ENCODE results near the gene SMIM11. TPM values are rescaled to one million over a fixed set of nuclear protein-coding genes. Genes with fewer than 3 reads are reported as not detected.
"Not testable (repeated sequence)": the region's sequence is repeated elsewhere in the genome, so short reads cannot be mapped to it uniquely, and the experiment has no call there.

SMIM11 gene
- total RNA-seq, 1 donor from 2014 or later = 1.6 TPM

DNA sequence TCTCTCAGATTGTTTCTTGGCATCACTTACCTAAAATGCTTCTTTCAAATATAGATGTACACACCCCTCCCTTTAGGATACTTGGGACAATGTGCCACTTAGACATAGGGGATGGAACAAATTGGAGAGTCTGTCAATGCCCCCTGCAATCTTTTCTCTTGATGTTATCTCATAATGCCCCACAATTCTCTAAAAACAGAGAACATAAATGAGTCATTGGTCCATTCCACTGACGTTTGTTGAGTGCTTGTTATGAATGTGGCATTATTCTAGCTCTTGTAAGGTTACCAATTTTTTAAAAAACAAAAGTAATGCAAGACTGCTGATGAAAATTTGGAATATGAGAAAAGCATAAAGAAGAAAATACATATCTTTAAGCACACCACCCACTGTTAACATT is 5.6 kb upstream of the SMIM11 start:
- H3K36me3 ChIP-seq (ENCODE audit: insufficient read depth, low read length) = no peaks in the 10 kb centered on the region
- no peaks in the 10 kb centered on the region for H3K79me2 ChIP-seq (ENCODE audit: insufficient read depth, low read length)
- DNase-seq (ENCODE audit: low read depth) (no peak), FAIRE-seq (no peak)
- H3K27ac Mint-ChIP-seq (ENCODE audit: unreplicated experiment) = no peak overlapping the region
- H3K9ac ChIP-seq (ENCODE audit: low read length) = no peak overlapping the region
- no peaks in the 10 kb centered on the region for H3K9me3 ChIP-seq (ENCODE audit: insufficient read depth, low read depth, low read length)
- TF ChIP-seq, protein P1, sequence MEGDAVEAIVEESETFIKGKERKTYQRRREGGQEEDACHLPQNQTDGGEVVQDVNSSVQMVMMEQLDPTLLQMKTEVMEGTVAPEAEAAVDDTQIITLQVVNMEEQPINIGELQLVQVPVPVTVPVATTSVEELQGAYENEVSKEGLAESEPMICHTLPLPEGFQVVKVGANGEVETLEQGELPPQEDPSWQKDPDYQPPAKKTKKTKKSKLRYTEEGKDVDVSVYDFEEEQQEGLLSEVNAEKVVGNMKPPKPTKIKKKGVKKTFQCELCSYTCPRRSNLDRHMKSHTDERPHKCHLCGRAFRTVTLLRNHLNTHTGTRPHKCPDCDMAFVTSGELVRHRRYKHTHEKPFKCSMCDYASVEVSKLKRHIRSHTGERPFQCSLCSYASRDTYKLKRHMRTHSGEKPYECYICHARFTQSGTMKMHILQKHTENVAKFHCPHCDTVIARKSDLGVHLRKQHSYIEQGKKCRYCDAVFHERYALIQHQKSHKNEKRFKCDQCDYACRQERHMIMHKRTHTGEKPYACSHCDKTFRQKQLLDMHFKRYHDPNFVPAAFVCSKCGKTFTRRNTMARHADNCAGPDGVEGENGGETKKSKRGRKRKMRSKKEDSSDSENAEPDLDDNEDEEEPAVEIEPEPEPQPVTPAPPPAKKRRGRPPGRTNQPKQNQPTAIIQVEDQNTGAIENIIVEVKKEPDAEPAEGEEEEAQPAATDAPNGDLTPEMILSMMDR (IDR thresholded peaks at IDR 0.05; ENCODE audit: insufficient read depth, low read depth, low read length) = no peak
- no peak for TF ChIP-seq EZH2 (IDR thresholded peaks at IDR 0.05; ENCODE audit: insufficient read depth, low read length)
- H4K20me1 ChIP-seq (ENCODE audit: insufficient read depth, low read length) = no peaks in the 10 kb centered on the region
- H3K27ac ChIP-seq (ENCODE audit: low read depth, low read length) = no peak overlapping the region
- H2AFZ ChIP-seq (ENCODE audit: low read depth, low read length) = no peak overlapping the region
- no peaks in the 10 kb centered on the region for H3K4me1 Mint-ChIP-seq (ENCODE audit: low read depth, unreplicated experiment)
- H3K4me3 Mint-ChIP-seq (ENCODE audit: unreplicated experiment) = no peak overlapping the region
- no peaks in the 10 kb centered on the region for H3K36me3 Mint-ChIP-seq (ENCODE audit: low read depth, unreplicated experiment)
- no peak overlapping the region for H3K4me3 ChIP-seq (ENCODE audit: insufficient read depth, low read depth, low read length)
- no peak overlapping the region for H3K4me2 ChIP-seq (ENCODE audit: low read length)
- H3K27me3 Mint-ChIP-seq (ENCODE audit: low read depth, unreplicated experiment) = no peaks in the 10 kb centered on the region
- no peaks in the 10 kb centered on the region for H3K9me3 Mint-ChIP-seq (ENCODE audit: unreplicated experiment)
- H3K4me1 ChIP-seq (ENCODE audit: insufficient read depth, low read length) = no peaks in the 10 kb centered on the region
- H3K27me3 ChIP-seq (ENCODE audit: insufficient read depth, low read length) = peaks cover 4% of the 10 kb centered on the region

DNA sequence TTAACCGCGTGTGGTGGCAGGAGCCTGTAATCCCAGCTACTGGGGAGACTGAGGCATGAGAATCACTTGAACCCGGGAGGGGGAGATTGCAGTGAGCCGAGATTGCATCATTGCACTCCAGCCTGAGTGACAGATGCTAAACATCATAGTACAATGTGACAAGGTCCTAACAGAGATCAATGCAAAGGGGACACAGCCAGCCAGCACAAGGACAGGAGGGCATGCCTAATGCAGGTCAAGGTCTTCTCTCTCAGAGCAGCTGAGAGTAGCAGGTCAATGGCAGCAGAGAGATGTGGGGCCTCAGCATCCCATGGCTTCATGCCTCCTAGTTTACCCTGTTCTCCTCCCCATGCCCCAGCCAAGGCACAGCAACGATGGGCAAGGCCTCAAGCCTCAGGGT is 3.0 kb upstream of the SMIM11 start:
- Histone ChIP-seq H4K20me1 (ENCODE audit: insufficient read depth, low read length) (no peaks in the 10 kb centered on the region), H3K4me3 (ENCODE audit: insufficient read depth, low read depth, low read length) (no peak overlapping the region), H3K9ac (ENCODE audit: low read length) (no peak overlapping the region), H2AFZ (ENCODE audit: low read depth, low read length) (no peak overlapping the region), H3K4me1 (ENCODE audit: insufficient read depth, low read length) (no peaks in the 10 kb centered on the region), H3K27me3 (ENCODE audit: insufficient read depth, low read length) (peaks cover 4% of the 10 kb centered on the region), H3K4me2 (ENCODE audit: low read length) (no peak overlapping the region), H3K27ac (ENCODE audit: low read depth, low read length) (no peak overlapping the region), H3K36me3 (ENCODE audit: insufficient read depth, low read length) (no peaks in the 10 kb centered on the region), H3K9me3 (ENCODE audit: insufficient read depth, low read depth, low read length) (no peaks in the 10 kb centered on the region), H3K79me2 (ENCODE audit: insufficient read depth, low read length) (no peaks in the 10 kb centered on the region)
- TF ChIP-seq, protein P1 (IDR thresholded peaks at IDR 0.05; ENCODE audit: insufficient read depth, low read depth, low read length) = no peak
- TF ChIP-seq EZH2 (IDR thresholded peaks at IDR 0.05; ENCODE audit: insufficient read depth, low read length) = no peak
- no peaks in the 10 kb centered on the region for H3K9me3 Mint-ChIP-seq (ENCODE audit: unreplicated experiment)
- DNase-seq (ENCODE audit: low read depth) (no peak), FAIRE-seq (no peak)
- H3K4me1 Mint-ChIP-seq (ENCODE audit: low read depth, unreplicated experiment) = no peaks in the 10 kb centered on the region
- H3K36me3 Mint-ChIP-seq (ENCODE audit: low read depth, unreplicated experiment) = no peaks in the 10 kb centered on the region
- no peaks in the 10 kb centered on the region for H3K27me3 Mint-ChIP-seq (ENCODE audit: low read depth, unreplicated experiment)
- no peak overlapping the region for H3K4me3 Mint-ChIP-seq (ENCODE audit: unreplicated experiment)
- H3K27ac Mint-ChIP-seq (ENCODE audit: unreplicated experiment) = no peak overlapping the region

DNA sequence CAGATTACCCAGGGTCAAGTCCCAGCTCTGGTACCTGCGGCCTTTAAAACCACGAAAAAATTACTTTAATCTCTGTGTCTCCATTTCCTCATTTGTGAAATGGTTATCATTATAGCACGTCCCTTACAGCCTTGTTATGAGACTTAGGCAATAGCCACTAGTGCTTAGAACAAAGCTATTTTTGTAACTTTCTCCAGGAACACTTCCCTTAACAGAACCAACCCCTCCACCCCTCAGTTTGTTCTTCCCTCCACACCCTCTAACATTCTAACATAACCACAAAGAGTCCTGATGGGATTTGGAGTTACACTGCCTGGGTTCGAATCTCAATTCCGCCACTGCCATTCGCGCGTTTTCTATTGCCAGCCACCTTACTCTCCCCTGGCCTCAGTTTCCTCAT is 845 bp upstream of the SMIM11 start:
- not testable (repeated sequence) for H3K9me3 Mint-ChIP-seq (ENCODE audit: unreplicated experiment); H3K36me3 Mint-ChIP-seq (ENCODE audit: low read depth, unreplicated experiment); H3K27me3 ChIP-seq (ENCODE audit: insufficient read depth, low read length); H3K9ac ChIP-seq (ENCODE audit: low read length); FAIRE-seq; H3K4me1 Mint-ChIP-seq (ENCODE audit: low read depth, unreplicated experiment); H4K20me1 ChIP-seq (ENCODE audit: insufficient read depth, low read length); H2AFZ ChIP-seq (ENCODE audit: low read depth, low read length); H3K4me3 ChIP-seq (ENCODE audit: insufficient read depth, low read depth, low read length); DNase-seq (ENCODE audit: low read depth); H3K27ac Mint-ChIP-seq (ENCODE audit: unreplicated experiment); H3K4me3 Mint-ChIP-seq (ENCODE audit: unreplicated experiment); H3K9me3 ChIP-seq (ENCODE audit: insufficient read depth, low read depth, low read length); H3K4me2 ChIP-seq (ENCODE audit: low read length); H3K27me3 Mint-ChIP-seq (ENCODE audit: low read depth, unreplicated experiment); H3K27ac ChIP-seq (ENCODE audit: low read depth, low read length); H3K79me2 ChIP-seq (ENCODE audit: insufficient read depth, low read length); H3K4me1 ChIP-seq (ENCODE audit: insufficient read depth, low read length); H3K36me3 ChIP-seq (ENCODE audit: insufficient read depth, low read length)

DNA sequence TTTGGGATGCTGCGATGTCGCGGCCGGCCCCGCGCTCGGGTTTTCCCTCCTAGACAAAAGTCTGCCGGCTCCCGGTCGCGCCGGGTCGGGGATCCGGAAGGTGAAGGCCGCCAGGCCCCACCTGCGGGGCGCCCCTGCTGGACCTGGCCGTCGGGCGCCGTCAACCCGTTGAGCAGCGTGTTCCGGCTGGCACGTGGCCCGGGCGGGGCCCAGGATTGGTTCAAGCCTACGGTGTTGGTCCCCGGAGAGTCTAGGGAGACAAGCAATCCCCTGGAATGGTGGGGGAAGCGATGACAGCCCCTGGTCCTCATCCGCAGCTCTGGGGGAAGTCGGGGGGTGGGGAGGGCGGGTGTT is 289 bp downstream of the SMIM11 start:
- H3K4me3 Mint-ChIP-seq (ENCODE audit: unreplicated experiment); H3K4me2 ChIP-seq (ENCODE audit: low read length); H4K20me1 ChIP-seq (ENCODE audit: insufficient read depth, low read length); H3K4me1 ChIP-seq (ENCODE audit: insufficient read depth, low read length); H3K9me3 ChIP-seq (ENCODE audit: insufficient read depth, low read depth, low read length); H3K9ac ChIP-seq (ENCODE audit: low read length); H2AFZ ChIP-seq (ENCODE audit: low read depth, low read length); FAIRE-seq; H3K79me2 ChIP-seq (ENCODE audit: insufficient read depth, low read length); H3K27ac ChIP-seq (ENCODE audit: low read depth, low read length); H3K36me3 ChIP-seq (ENCODE audit: insufficient read depth, low read length); H3K27me3 ChIP-seq (ENCODE audit: insufficient read depth, low read length); H3K27ac Mint-ChIP-seq (ENCODE audit: unreplicated experiment); H3K4me1 Mint-ChIP-seq (ENCODE audit: low read depth, unreplicated experiment); DNase-seq (ENCODE audit: low read depth); H3K27me3 Mint-ChIP-seq (ENCODE audit: low read depth, unreplicated experiment); H3K4me3 ChIP-seq (ENCODE audit: insufficient read depth, low read depth, low read length); H3K36me3 Mint-ChIP-seq (ENCODE audit: low read depth, unreplicated experiment); H3K9me3 Mint-ChIP-seq (ENCODE audit: unreplicated experiment): not testable (repeated sequence)

DNA sequence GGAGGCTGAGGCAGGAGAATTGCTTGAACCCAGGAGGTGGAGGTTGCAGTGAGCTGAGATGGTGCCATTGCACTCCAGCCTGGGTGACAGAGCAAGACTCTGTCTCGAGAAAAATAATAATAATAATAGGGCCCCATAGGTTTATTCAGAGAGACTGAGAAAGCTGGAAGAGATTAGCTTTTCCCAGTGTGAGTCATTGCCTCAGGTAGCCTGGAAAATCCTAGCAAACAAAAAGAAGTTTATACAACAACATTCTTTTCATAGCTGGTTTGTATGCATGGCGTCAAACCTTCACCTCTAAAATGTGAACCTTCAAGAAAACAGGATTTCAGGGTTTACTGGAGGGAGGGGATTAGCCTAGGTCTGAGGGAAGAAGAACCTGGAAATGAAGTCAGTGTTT is 7.8 kb downstream of the SMIM11 start:
- H3K27me3 Mint-ChIP-seq (ENCODE audit: low read depth, unreplicated experiment); FAIRE-seq; H3K9ac ChIP-seq (ENCODE audit: low read length); H3K27me3 ChIP-seq (ENCODE audit: insufficient read depth, low read length); H3K9me3 Mint-ChIP-seq (ENCODE audit: unreplicated experiment); H4K20me1 ChIP-seq (ENCODE audit: insufficient read depth, low read length); DNase-seq (ENCODE audit: low read depth); H3K36me3 Mint-ChIP-seq (ENCODE audit: low read depth, unreplicated experiment); H2AFZ ChIP-seq (ENCODE audit: low read depth, low read length); H3K4me1 Mint-ChIP-seq (ENCODE audit: low read depth, unreplicated experiment); H3K36me3 ChIP-seq (ENCODE audit: insufficient read depth, low read length); H3K79me2 ChIP-seq (ENCODE audit: insufficient read depth, low read length); H3K4me3 ChIP-seq (ENCODE audit: insufficient read depth, low read depth, low read length); H3K4me1 ChIP-seq (ENCODE audit: insufficient read depth, low read length); H3K27ac ChIP-seq (ENCODE audit: low read depth, low read length); H3K4me3 Mint-ChIP-seq (ENCODE audit: unreplicated experiment); H3K9me3 ChIP-seq (ENCODE audit: insufficient read depth, low read depth, low read length); H3K27ac Mint-ChIP-seq (ENCODE audit: unreplicated experiment); H3K4me2 ChIP-seq (ENCODE audit: low read length): not testable (repeated sequence)

Measured in astrocyte (in vitro differentiated cells and primary cell).